Measurements from ENCODE around the gene TEKT2. TPM values are rescaled to one million over a fixed set of nuclear protein-coding genes. Genes with fewer than 3 reads are reported as not detected.

The TEKT2 gene
- total RNA-seq, 1 experiment from 2014 or later = 0.20 TPM

DNA sequence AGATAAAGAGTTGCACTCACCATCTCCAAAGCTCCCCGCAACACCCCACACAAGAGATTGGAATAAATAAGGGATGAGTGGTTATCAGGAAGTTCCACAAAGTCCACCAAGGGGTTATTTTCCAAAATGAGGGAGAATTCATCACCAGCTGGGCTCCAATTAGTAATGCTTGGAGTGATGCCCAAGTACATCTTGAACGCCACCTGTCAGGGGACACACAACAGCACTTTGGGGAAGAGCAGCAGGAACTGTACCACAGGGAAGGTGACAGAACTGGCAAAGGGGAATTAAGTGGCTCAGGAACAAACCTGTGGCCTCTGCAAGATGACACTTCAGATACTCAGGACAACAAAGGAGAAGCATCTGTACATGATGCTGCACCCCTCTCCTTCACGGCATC, 53.9 kb downstream of the TEKT2 start:
- no peak overlapping the region for H3K18ac ChIP-seq (ENCODE audit: insufficient read length, low read depth, low read length)
- no peak overlapping the region for H2AK5ac ChIP-seq (ENCODE audit: insufficient read length, low read length)
- H3K36me3 Mint-ChIP-seq (ENCODE audit: insufficient read depth in 1 of 3, low read depth in 3 of 3) = peaks cover 6 to 36% (median 17%) of the 10 kb centered on the region in 3 experiments; a peak in 6 of 7 replicates
- H3K27me3 Mint-ChIP-seq (ENCODE audit: low read depth) = no peaks in the 10 kb centered on the region
- no peak overlapping the region for H2BK12ac ChIP-seq (ENCODE audit: insufficient read length, low read depth, low read length)
- no peaks in the 10 kb centered on the region for H3K9me3 ChIP-seq (ENCODE audit: control insufficient read depth, low read depth, low read length)
- no peak overlapping the region for H3K4me2 ChIP-seq (ENCODE audit: insufficient read depth, insufficient read length, low read length)
- TF ChIP-seq CTCF (conservative IDR thresholded peaks at IDR 0.05) = no peak
- H4K91ac ChIP-seq (ENCODE audit: insufficient read length, low read depth, low read length) = no peak overlapping the region
- no peak for DNase-seq
- H2BK20ac ChIP-seq (ENCODE audit: low read depth, low read length, poor library complexity, severe bottlenecking) = no peak overlapping the region
- H3K4me1 ChIP-seq (ENCODE audit: insufficient read depth, low read length) = 0 out of 2 replicates have a peak, but pooled peaks cover 2% of the 10 kb centered on the region
- H3K27ac ChIP-seq (ENCODE audit: insufficient read length, low read depth, low read length) = no peak overlapping the region
- H4K5ac ChIP-seq (ENCODE audit: insufficient read length, low read depth, low read length) = no peak overlapping the region
- no peaks in the 10 kb centered on the region for H3K79me1 ChIP-seq (ENCODE audit: insufficient read depth, low read depth, low read length, poor library complexity, severe bottlenecking)
- no peak overlapping the region for H3K9ac ChIP-seq (ENCODE audit: extremely low read depth, insufficient read length, low read length)
- H3K4ac ChIP-seq (ENCODE audit: low read depth, low read length) = no peak overlapping the region
- H2BK5ac ChIP-seq (ENCODE audit: insufficient read length, low read length) = no peak overlapping the region
- H4K8ac ChIP-seq (replicated peaks; ENCODE audit: insufficient read length, low read depth, low read length) = no peak overlapping the region
- H3K4me1 Mint-ChIP-seq = peaks cover 6 to 12% of the 10 kb centered on the region in 2 experiments
- H3K23ac ChIP-seq (ENCODE audit: insufficient read length, low read depth, low read length) = no peak overlapping the region
- no peak overlapping the region for H3T11ph ChIP-seq (ENCODE audit: low read length)
- no peak overlapping the region for H3K4me3 Mint-ChIP-seq
- H3K27me3 ChIP-seq (ENCODE audit: insufficient read depth, low read length) = no peaks in the 10 kb centered on the region
- H3K79me2 ChIP-seq (ENCODE audit: insufficient read depth, low read length) = no peaks in the 10 kb centered on the region
- H3K56ac ChIP-seq (ENCODE audit: insufficient read length, low read depth, low read length) = no peak overlapping the region
- H2BK120ac ChIP-seq (ENCODE audit: low read depth, low read length, poor library complexity, severe bottlenecking) = no peak overlapping the region
- no peaks in the 10 kb centered on the region for H3K23me2 ChIP-seq (ENCODE audit: insufficient read length, low read depth, low read length, poor library complexity, severe bottlenecking)
- no peak overlapping the region for H3K14ac ChIP-seq (ENCODE audit: insufficient read depth, low read length)
- H4K20me1 ChIP-seq (ENCODE audit: control insufficient read depth, insufficient read depth, insufficient read length) = no peaks in the 10 kb centered on the region
- no peak overlapping the region for H3K27ac Mint-ChIP-seq
- H2BK15ac ChIP-seq (ENCODE audit: low read depth, low read length) = no peak overlapping the region
- no peaks in the 10 kb centered on the region for H3K9me3 Mint-ChIP-seq
- no CpG with 5 or more reads among the region's 3 CpGs for WGBS (ENCODE audit: extremely low coverage, insufficient read length, low lambda C conversion rate)
- H2AFZ ChIP-seq (ENCODE audit: low read length) = no peak overlapping the region

Other genes starting within 250 kb of the TEKT2 start
- gene AGO1, start 200.9 kb upstream of the TEKT2 start, total RNA-seq (2021) = 71.6 and 74.2 TPM in 2 replicates
- gene AGO3, start 153.0 kb upstream of the TEKT2 start, total RNA-seq (2021) = 23.6 and 27.0 TPM in 2 replicates
- gene ADPRS, start 4.8 kb downstream of the TEKT2 start, total RNA-seq (2021) = 27.8 and 28.7 TPM in 2 replicates
- 1.5 TPM in 2 replicates for gene COL8A2, start 41.1 kb downstream of the TEKT2 start, total RNA-seq (2021)
- 48.6 and 52.7 TPM in 2 replicates for gene TRAPPC3, start 65.4 kb downstream of the TEKT2 start, total RNA-seq (2021)
- gene MAP7D1, start 72.1 kb downstream of the TEKT2 start, total RNA-seq (2021) = 49.9 and 51.6 TPM in 2 replicates
- 184 and 186 TPM in 2 replicates for gene THRAP3, start 140.3 kb downstream of the TEKT2 start, total RNA-seq (2021)
- 16.9 and 18.3 TPM in 2 replicates for gene SH3D21, start 222.3 kb downstream of the TEKT2 start, total RNA-seq (2021)
- gene EVA1B, start 239.6 kb downstream of the TEKT2 start, total RNA-seq (2021) = 5.5 and 6.4 TPM in 2 replicates

Data from H9 (cell line).